Smooth muscle cell (in vitro differentiated cells): ENCODE results near the gene STAT5B. TPM values are rescaled to one million over a fixed set of nuclear protein-coding genes. Genes with fewer than 3 reads are reported as not detected.
"Not testable (repeated sequence)": the region's sequence is repeated elsewhere in the genome, so short reads cannot be mapped to it uniquely, and the experiment has no call there.

ENCODE experiments used
- DNase-seq: peaks from one replicate; lab custom pipeline; 2025; ENCODE audit not compliant: unreplicated experiment; lab: John Stamatoyannopoulos, UW
- H2AFZ ChIP-seq: fragments of 200-600 bp; sonication (generic); 2 replicates; pipeline ENCODE4 v1.6.0; 2016; ENCODE audit warnings: antibody characterized with exemption, low read depth, mild to moderate bottlenecking
- H3F3A ChIP-seq: fragments of 200-600 bp; sonication (generic); 2 replicates; pipeline ENCODE4 v1.6.0; 2017; ENCODE audit warnings: antibody characterized with exemption, low read depth
- H3K27ac ChIP-seq: fragments of 200-600 bp; sonication (generic); 2 replicates; pipeline ENCODE4 v1.5.1; 2016; ENCODE audit warnings: low read depth, mild to moderate bottlenecking
- H3K27me3 ChIP-seq: fragments of 200-600 bp; sonication (generic); 2 replicates; pipeline ENCODE4 v1.6.1; 2016; ENCODE audit warnings: low read depth, mild to moderate bottlenecking
- H3K36me3 ChIP-seq: fragments of 200-600 bp; sonication (generic); 2 replicates; pipeline ENCODE4 v1.5.1; 2016; ENCODE audit warnings: low read depth
- H3K4me1 ChIP-seq: fragments of 200-600 bp; sonication (generic); 2 replicates; pipeline ENCODE4 v1.5.1; 2016; ENCODE audit warnings: low read depth
- H3K4me2 ChIP-seq: fragments of 200-600 bp; sonication (generic); 2 replicates; pipeline ENCODE4 v1.6.0; 2016; ENCODE audit warnings: mild to moderate bottlenecking
- H3K4me3 ChIP-seq: fragments of 200-600 bp; sonication (generic); 2 replicates; pipeline ENCODE4 v1.5.1; 2016; ENCODE audit warnings: mild to moderate bottlenecking
- H3K79me2 ChIP-seq: fragments of 200-600 bp; sonication (generic); 2 replicates; pipeline ENCODE4 v1.6.0; 2016; ENCODE audit warnings: low read depth, mild to moderate bottlenecking
- H3K9ac ChIP-seq: fragments of 200-600 bp; sonication (generic); 2 replicates; pipeline ENCODE4 v1.6.0; 2016; ENCODE audit warnings: low read depth
- H3K9me3 ChIP-seq: fragments of 200-600 bp; sonication (generic); replicated peaks from 2 replicates; pipeline ENCODE4 v1.5.1; 2016; ENCODE audit warnings: low read depth
- H4K20me1 ChIP-seq: fragments of 200-600 bp; sonication (generic); 2 replicates; pipeline ENCODE4 v1.6.0; 2016; ENCODE audit warnings: low read depth
- WGBS: methylation state at CpG from one replicate; pipeline ENCODE4 v1.1.7; 2016; ENCODE audit warnings: low lambda C conversion rate; 5-methylcytosine and 5-hydroxymethylcytosine counted together
- polyA plus RNA-seq: library from polyadenylated mRNA; unstranded; fragments of >200 nt; fragmentation: Nextera tagmentation; extraction: Ambion mirVana; gene quantifications from 2 replicates; pipeline ENCODE4 v1.2.1, GENCODE V29; 2016
- total RNA-seq: library from RNA; depleted of rRNA; stranded (reverse); fragments of >200 nt; gene quantifications from 2 replicates; pipeline ENCODE4 v1.2.3, GENCODE V29; 2014
- TF ChIP-seq, protein P1 (sequence below): fragments of 200-600 bp; sonication (generic); IDR thresholded peaks from 2 replicates; pipeline ENCODE4 v1.5.1; 2017; ENCODE audit warnings: borderline replicate concordance, mild to moderate bottlenecking, antibody characterized with exemption; ENCODE audit not compliant: insufficient read depth, poor library complexity, severe bottlenecking

STAT5B gene
- total and polyA plus RNA-seq, 2 experiments from 2014 or later: 10.7 to 12.4 TPM

DNA sequence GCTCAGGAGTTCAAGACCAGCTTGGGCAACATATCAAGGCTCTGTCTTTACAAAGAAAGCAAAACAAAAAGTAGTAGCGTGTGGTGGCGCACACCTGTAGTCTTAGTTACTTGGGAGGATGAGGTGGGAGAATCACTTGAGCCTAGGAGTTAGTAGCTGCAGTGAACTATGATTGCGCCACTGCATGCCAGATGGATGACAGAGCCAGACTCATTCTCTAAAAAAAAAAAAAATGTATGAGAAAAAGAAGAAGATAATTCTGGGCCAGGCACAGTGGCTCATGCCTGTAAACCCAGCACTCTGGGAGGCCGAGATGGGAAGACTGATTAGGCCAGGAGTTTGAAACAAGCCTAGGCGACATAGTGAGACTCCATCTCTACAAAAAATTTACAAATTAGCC is 28.5 kb downstream of the STAT5B start:
- Histone ChIP-seq H3K4me3 (no peak overlapping the region), H3K27me3 (no peaks in the 10 kb centered on the region), H3K36me3 (no peaks in the 10 kb centered on the region), H3K4me1 (peaks cover 9% of the 10 kb centered on the region), H3K9ac (no peak overlapping the region), H3K9me3 (no peaks in the 10 kb centered on the region), H3K4me2 (no peak overlapping the region), H3K79me2 (peaks cover 55% of the 10 kb centered on the region), H4K20me1 (peaks cover 18% of the 10 kb centered on the region), H3F3A (no peaks in the 10 kb centered on the region), H3K27ac (peak overlapping the region; percentile 73), H2AFZ (no peak overlapping the region)
- 78% methylated on average over 5 of the region's 5 CpGs for WGBS
- no peak for DNase-seq
- TF ChIP-seq, protein P1, sequence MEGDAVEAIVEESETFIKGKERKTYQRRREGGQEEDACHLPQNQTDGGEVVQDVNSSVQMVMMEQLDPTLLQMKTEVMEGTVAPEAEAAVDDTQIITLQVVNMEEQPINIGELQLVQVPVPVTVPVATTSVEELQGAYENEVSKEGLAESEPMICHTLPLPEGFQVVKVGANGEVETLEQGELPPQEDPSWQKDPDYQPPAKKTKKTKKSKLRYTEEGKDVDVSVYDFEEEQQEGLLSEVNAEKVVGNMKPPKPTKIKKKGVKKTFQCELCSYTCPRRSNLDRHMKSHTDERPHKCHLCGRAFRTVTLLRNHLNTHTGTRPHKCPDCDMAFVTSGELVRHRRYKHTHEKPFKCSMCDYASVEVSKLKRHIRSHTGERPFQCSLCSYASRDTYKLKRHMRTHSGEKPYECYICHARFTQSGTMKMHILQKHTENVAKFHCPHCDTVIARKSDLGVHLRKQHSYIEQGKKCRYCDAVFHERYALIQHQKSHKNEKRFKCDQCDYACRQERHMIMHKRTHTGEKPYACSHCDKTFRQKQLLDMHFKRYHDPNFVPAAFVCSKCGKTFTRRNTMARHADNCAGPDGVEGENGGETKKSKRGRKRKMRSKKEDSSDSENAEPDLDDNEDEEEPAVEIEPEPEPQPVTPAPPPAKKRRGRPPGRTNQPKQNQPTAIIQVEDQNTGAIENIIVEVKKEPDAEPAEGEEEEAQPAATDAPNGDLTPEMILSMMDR: no peak

DNA sequence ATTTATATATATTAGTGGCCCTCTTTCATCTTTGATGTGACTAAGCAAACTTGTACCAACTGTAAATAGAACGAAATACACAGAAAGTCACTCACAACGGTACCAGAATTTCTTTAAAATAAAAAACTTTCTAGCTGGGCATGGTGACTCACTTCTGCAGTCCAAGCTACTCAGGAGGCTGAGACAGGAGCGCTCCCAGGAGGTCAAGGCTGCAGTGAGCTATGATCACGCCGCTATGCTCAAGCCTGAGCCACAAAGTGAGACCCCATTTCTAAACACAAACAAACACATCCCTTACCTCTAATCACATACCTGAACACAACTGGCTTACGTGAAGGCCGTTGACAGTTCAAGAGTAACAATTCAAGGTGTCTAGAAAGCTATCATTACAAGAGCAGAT is 29.7 kb downstream of the STAT5B start:
- 86% methylated on average over 7 of the region's 7 CpGs for WGBS
- TF ChIP-seq, protein P1: no peak
- Histone ChIP-seq H3K9me3 (no peaks in the 10 kb centered on the region), H3K27ac (no peak overlapping the region), H3K27me3 (no peaks in the 10 kb centered on the region), H3F3A (no peaks in the 10 kb centered on the region), H4K20me1 (peaks cover 25% of the 10 kb centered on the region), H3K36me3 (no peaks in the 10 kb centered on the region), H2AFZ (no peak overlapping the region), H3K4me1 (peaks cover 9% of the 10 kb centered on the region), H3K4me3 (no peak overlapping the region), H3K4me2 (no peak overlapping the region), H3K9ac (no peak overlapping the region), H3K79me2 (peaks cover 55% of the 10 kb centered on the region)
- no peak for DNase-seq

DNA sequence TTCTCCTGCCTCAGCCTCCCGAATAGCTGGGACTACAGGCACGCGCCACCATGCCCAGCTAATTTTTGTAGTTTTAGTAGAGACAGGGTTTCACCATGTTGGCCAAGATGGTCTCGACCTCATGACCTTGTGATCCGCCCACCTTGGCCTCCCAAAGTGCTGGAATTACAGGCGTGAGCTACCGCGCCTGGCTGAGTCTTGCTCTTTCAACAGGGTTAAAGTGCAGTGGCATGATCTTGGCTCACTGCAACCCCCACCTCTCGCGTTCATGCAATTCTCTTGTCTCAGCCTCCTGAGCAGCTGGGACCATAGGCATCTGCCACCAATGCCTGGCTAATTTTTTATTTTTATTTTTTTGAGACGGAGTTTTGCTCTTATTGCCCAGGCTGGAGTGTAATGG is 31.0 kb downstream of the STAT5B start:
- not testable (repeated sequence) for H3F3A ChIP-seq, H3K36me3 ChIP-seq, H3K9ac ChIP-seq, DNase-seq, H3K4me2 ChIP-seq, H2AFZ ChIP-seq, H3K27ac ChIP-seq, H3K4me1 ChIP-seq, H3K27me3 ChIP-seq, H3K4me3 ChIP-seq, H3K9me3 ChIP-seq
- Histone ChIP-seq H4K20me1 (peaks cover 29% of the 10 kb centered on the region), H3K79me2 (peaks cover 49% of the 10 kb centered on the region)
- 95% methylated on average over 11 of the region's 11 CpGs for WGBS

DNA sequence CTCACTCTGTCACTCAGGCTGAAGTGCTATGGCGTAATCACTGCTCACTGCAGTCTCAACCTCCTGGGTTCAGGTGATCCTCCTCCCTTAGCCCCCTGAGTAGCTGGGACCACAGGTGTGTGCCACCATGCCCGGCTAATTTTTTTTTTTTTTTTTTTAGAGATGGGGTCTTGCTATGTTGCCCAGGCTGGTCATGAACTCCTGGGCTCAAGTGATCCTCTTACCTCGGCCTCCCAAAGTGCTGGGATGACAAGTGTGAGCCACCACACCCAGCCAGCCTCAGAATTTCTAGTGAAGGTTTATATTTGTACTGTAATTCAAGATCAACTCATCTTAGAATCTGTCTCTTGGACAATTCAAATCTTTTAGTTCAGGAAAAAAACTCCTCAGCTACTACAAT is 32.1 kb downstream of the STAT5B start:
- H3K27me3 ChIP-seq, H3K9ac ChIP-seq, H3K4me1 ChIP-seq, H3K4me2 ChIP-seq, H3K36me3 ChIP-seq, H3K9me3 ChIP-seq, H3K4me3 ChIP-seq, H3K27ac ChIP-seq, DNase-seq, H3F3A ChIP-seq, H2AFZ ChIP-seq: not testable (repeated sequence)
- H3K79me2 ChIP-seq: peaks cover 47% of the 10 kb centered on the region
- WGBS: 98% methylated on average over 3 of the region's 3 CpGs
- H4K20me1 ChIP-seq: peaks cover 38% of the 10 kb centered on the region

DNA sequence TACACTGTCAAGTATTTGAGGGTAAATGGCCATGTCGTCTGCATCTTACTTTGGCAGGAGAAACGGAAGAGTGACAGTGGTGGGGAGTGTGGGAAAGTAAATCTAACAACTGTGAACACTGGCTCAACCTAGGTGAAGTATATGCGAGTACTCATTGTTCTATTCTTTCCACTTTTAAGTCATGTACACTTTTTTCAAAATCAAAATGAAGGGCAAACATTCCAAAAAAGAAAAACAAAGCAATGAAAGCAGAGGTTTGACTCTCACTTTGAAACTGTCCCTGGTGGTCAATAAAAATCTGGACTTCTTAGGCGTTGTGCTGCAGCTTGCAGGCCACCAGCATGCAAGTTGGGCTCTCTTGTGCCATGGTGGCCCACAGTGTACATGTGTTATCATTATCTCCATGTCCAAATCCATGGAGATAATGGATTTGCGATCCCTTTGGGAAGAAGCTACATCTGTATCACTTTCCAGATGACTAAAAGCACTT is 32.7 kb downstream of the STAT5B start:
- WGBS: 83% methylated on average over 5 of the region's 5 CpGs
- Histone ChIP-seq H2AFZ (no peak overlapping the region), H3K27me3 (no peaks in the 10 kb centered on the region), H3K4me1 (peaks cover 5% of the 10 kb centered on the region), H3K36me3 (no peaks in the 10 kb centered on the region), H3K4me2 (no peak overlapping the region), H3K79me2 (peaks cover 47% of the 10 kb centered on the region), H3K27ac (no peak overlapping the region), H3F3A (no peaks in the 10 kb centered on the region), H3K9me3 (no peaks in the 10 kb centered on the region), H3K9ac (no peak overlapping the region), H3K4me3 (no peak overlapping the region), H4K20me1 (peaks cover 44% of the 10 kb centered on the region)
- TF ChIP-seq, protein P1: no peak
- no peak for DNase-seq
